Stimulated activated CD8-positive, alpha-beta memory T cell treated with anti-CD3 and anti-CD28 coated beads, Interleukin-15, amount 100 ng/mL, for 48 hours (primary cell): ENCODE measurements around the gene HAAO.

Experiments
- DNase-seq, 2 donors: peaks; one replicate each; pipeline ENCODE4 v3.0.0-alpha.2; 2020; ENCODE audit warnings: low read depth in 2 of 2

HAAO gene

GRCh38 chr2:42813763-42814162 lies 21.4 kb upstream of the HAAO start:
- no peak for DNase-seq

GRCh38 chr2:42812899-42813479 lies 20.6 kb upstream of the HAAO start:
- DNase-seq, result no peak

- peak; percentile 20 to 25 for DNase-seq
These were observed 18.8 kb upstream of the HAAO start for GRCh38 chr2:42810971-42811811.

- DNase-seq, result peak; percentile 82 to 89
These were observed 18.0 kb upstream of the HAAO start for GRCh38 chr2:42810121-42810970.

- no peak for DNase-seq
These were observed 17.4 kb upstream of the HAAO start for GRCh38 chr2:42809819-42810120.

GRCh38 chr2:42809131-42809818 lies 16.9 kb upstream of the HAAO start:
- DNase-seq, result no peak

- no peak for DNase-seq
These were observed 15.9 kb upstream of the HAAO start for GRCh38 chr2:42808301-42808700.

- no peak for DNase-seq
These were observed 14.4 kb upstream of the HAAO start for GRCh38 chr2:42806786-42807185.

- DNase-seq, result no peak
These were observed 12.5 kb upstream of the HAAO start for GRCh38 chr2:42804891-42805290.

- DNase-seq, result no peak
These were observed 12.0 kb upstream of the HAAO start for GRCh38 chr2:42804338-42804737.

GRCh38 chr2:42802150-42802549 lies 9.8 kb upstream of the HAAO start:
- DNase-seq, result no peak

- DNase-seq, result no peak
These were observed 9.0 kb upstream of the HAAO start for GRCh38 chr2:42801381-42801780.

- no peak for DNase-seq
These were observed 8.6 kb upstream of the HAAO start for GRCh38 chr2:42800981-42801380.

- no peak for DNase-seq
These were observed 8.1 kb upstream of the HAAO start for GRCh38 chr2:42800461-42800962.

- no peak for DNase-seq
These were observed 7.5 kb upstream of the HAAO start for GRCh38 chr2:42799881-42800280.

- DNase-seq, result no peak
These were observed 4.9 kb upstream of the HAAO start for GRCh38 chr2:42797281-42797680.

- no peak for DNase-seq
These were observed 4.3 kb upstream of the HAAO start for GRCh38 chr2:42796427-42797248.

- no peak for DNase-seq
These were observed 3.5 kb upstream of the HAAO start for GRCh38 chr2:42795841-42796301.

GRCh38 chr2:42795275-42795674 lies 2.9 kb upstream of the HAAO start:
- DNase-seq, result no peak

- DNase-seq, result no peak
These were observed 2.1 kb upstream of the HAAO start for GRCh38 chr2:42794271-42795046.
